NCI-H510A treated with DMSO at 0.1 percent for 48 hours (cell line): Measurements from ENCODE around the gene HUNK.
"Not testable (repeated sequence)": the region's sequence is repeated elsewhere in the genome, so short reads cannot be mapped to it uniquely, and the experiment has no call there.

Experiments used
- DNase-seq: peaks from one replicate; lab custom pipeline; 2025; lab: John Stamatoyannopoulos, UW

Gene HUNK

DNA sequence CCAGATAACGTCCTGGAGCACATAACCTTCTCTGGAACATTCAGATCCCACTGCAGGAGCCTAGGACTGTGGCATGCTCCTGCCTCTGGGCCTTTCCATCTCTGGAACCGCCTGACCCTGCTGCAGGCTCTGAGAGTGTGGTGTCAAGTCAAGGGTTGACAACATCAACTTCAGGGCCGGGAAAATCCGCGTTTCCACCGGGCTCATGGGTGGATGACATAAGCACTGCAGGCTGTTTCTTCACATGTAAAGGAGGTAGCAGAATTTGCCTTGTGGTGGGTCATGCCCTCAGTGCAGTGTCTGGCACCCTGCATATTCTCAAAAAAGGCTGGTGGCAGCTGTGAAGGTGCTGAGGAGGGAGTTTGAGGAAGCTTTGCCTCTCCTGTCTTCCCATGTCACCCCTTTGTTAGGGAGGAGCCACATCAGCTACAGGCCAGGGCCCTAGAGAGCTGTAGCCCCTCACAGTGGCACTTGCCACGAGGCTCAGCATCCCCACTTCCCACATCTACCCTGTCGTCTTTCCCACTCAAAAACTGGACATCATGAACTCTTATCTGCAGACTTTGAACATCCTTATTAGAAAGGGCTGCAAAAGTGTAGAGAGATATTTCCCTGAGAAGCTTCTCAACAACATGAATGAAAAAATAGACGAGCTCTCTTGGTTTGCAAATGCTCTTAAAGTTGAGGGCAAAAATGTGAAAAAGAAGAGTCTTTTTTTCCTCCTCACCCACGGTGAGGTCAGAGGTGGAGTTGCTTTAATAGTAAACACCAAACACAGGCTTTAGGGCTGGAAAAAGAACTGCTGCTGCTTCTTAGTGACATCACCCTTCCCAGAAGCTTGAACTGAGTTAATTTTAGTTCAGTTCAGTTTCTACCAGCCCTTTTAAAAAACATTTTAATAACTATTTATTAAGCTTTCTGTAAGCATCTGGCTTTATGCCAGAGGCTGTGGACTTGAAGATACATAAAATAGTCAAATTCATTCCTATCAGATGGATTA lies 121.3 kb downstream of the HUNK start:
- DNase-seq: no peak

DNA sequence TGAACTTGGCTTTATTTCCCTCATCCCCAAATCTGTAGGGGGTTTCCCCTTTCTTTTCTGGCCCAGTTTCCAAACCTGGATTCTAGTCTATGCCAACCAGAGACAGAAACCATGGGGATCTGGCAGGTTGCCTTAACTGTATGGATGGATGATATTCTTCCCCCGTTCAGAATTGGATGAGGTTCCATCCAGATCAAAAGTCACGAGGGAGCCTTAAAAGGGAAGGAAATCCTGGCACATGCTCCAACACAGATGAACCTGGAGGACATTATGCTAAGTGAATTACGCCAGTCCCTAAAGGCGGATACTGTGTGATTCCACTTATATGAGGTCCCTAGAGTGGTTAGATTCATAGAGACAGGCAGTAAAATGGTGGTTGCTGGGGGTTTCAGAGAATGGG lies 124.4 kb downstream of the HUNK start:
- DNase-seq: no peak

DNA sequence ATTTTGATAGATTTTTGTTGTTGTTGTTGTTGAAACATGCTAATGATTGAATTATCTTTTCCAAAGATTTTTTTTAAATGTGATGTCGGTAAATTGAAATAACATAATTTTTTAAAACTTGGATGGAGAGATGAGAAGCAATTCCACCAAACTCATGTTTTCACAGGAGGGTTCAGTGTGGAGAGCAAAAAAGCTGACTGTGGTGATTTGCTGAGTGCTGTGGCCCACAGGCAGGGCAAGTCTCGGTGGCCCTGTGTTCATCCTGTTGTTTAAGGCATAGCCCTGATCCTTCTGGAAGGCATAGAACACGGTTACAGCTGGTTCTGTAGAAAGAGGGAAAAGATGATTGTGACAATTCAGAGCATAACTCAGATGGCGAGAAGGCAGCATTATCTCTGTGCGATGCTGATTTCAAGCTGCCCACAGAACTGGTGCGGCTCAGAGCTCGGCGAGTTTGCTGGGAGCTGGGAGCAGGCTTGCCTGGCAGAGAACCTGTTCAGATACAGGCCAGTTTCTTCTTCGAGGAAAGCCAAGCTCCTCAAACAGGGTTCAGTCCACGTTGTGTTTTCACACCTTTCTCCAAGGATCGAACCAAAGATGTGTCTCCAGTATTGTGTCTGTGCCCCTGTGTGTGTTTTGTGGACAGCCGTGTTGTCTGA lies 127.1 kb downstream of the HUNK start:
- DNase-seq: no peak

GRCh38 chr21:32001390-32001789 lies 128.6 kb downstream of the HUNK start:
- no peak for DNase-seq

GRCh38 chr21:32003411-32003810 lies 130.6 kb downstream of the HUNK start:
- DNase-seq: no peak

DNA sequence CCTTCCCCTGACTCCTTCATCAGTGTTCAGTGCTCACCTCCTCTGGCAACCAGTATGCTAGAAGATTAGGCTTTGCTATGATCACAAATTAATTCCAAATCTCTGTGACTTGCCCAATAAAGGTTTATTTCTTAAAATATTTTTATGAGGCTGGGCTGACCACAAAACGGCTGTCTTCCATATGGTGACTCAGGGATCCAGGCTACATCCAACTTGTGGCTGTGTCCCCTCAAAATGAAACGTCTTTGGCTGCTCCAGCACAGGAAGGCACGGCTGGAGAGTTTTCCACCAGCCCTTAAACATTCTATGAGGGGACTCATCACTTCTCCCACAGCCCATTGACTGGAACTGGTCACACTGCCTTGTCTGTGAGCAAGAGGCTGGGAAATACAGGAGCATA lies 131.5 kb downstream of the HUNK start:
- DNase-seq: no peak

GRCh38 chr21:32007456-32007855 lies 134.6 kb downstream of the HUNK start:
- DNase-seq: no peak

- no peak for DNase-seq
Observed at GRCh38 chr21:32008714-32009113, 135.9 kb downstream of the HUNK start.

- no peak for DNase-seq
Observed at GRCh38 chr21:32009263-32009662, 136.4 kb downstream of the HUNK start.

DNA sequence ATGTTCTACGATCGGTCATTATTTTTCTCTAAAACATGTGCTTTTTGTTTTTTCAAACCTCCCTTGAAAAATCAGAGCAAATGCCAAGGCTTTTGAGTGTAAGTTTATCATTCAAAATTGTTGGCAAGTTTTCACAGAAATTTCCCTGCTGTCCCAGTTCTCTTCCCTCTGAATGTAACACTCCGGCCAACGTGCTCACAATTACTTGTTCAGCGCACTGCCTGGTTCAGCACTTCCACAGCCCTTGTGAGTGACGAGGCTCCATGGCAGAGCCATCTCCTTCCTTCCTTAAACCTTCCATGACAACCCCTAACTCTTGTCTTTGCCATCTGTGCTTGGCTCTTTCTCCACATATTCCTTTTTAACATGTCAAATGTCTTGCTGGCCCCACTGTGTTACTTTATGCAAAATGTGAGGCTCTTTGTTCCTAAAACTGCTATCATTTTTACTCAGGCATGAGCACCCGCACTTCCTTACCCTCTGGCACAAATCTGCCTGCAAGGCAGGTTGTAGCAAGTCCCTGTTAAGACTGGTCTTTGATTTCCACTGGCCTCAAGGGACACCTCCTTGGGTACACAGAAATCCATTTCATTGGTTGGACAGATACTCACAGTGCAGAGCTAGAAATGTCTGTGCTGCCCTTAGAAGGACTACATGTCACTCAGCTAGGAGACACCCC lies 142.8 kb downstream of the HUNK start:
- no peak for DNase-seq

DNA sequence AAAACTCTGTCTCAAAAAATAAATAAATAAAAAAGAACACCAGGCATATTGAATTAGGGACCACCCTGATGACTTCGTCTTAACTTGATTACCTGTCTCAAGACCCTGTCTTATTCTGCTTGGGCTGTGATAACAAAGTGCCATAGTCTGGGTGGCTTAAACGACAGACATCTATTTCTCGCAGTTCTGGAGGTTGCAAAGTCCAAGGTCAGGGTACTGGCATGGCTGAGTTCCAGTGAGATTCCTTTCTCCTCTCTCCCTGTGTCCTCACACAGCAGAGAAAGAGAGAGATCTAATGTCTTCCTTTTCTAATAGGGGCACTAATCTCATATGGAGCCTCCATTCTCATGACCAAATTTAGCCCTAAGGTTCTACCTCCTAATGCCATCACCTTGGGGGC lies 145.6 kb downstream of the HUNK start:
- DNase-seq: no peak

- no peak for DNase-seq
Observed at GRCh38 chr21:32020564-32020963, 147.7 kb downstream of the HUNK start.

- DNase-seq: no peak
Observed at GRCh38 chr21:32021319-32021994, 148.6 kb downstream of the HUNK start.

DNA sequence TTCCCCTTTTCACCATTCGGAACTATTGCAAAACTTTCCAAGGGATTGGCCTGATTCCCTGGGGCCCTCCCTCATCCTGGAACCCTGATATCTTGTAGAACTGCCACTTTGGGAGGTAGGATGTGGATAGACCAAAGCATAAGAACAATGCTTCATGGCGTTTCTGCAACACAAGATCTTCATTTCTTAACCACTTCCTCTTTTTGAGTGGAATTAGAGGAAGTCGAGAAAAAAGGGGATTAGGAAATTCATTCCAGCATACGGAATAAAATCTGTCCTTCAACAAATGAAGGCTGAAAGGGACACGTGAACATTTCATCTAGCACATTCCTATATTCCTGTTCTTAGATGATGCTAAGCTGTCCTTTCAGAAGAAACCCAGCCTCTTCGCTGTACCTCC lies 149.3 kb downstream of the HUNK start:
- DNase-seq: no peak

DNA sequence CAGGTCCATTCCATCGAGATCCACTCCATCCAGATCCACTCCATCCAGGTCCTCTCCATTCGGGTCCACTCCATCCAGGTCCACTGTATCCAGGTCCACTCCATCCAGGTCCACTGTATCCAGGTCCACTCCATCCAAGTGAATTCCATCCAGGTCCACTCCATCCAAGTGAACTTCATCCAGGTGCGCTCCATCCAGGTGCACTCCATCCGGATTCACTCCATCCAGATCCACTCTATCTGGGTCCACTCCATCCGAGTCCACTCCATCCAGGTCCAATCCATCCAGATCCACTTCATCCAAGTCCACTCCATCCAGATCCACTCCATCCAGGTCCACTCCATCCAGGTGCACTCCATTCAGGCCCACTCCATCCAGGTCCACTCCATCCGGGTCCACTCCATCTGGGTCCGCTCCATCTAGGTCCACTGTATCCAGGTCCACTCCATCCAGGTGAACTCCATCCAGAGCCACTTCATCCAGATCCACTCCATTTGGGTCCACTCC lies 157.4 kb downstream of the HUNK start:
- no peak for DNase-seq

DNA sequence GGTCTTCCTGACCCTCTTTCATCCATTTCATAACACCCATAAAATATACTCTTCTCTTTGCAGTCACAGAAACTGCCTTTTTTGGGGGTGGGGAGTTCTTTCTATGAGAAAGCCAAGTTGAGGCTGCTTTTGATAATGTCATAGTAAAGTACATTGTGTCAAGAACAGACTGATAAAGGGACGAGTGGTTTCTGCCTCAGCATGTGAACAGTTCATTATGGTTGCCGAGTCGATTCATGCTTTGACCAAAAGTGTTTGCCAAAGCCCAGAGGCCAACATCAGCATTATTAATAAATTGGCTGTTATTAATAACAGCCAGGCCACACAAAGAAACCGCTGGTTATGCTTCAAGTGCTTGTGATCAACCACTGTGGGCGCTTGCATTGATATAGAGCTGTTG lies 162.0 kb downstream of the HUNK start:
- no peak for DNase-seq

DNA sequence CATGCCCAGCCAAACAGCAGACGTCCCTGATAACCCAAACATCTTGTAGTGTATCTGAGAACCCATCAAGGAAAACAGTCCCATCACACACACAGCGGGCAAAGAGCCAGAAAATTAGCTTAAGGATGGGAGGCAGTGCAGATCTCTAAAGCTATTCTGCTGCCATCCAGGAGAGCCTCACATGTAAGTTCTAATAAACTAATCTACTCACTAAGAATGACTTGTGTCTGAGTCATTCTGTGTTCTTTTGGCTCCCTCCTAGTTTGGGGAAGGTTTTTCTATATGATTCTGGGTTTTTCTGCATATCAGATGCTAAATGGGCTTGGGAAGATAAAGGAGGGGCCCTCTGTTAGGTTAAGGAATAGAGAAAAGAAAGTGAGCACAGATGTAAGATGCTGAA lies 162.8 kb downstream of the HUNK start:
- no peak for DNase-seq

DNA sequence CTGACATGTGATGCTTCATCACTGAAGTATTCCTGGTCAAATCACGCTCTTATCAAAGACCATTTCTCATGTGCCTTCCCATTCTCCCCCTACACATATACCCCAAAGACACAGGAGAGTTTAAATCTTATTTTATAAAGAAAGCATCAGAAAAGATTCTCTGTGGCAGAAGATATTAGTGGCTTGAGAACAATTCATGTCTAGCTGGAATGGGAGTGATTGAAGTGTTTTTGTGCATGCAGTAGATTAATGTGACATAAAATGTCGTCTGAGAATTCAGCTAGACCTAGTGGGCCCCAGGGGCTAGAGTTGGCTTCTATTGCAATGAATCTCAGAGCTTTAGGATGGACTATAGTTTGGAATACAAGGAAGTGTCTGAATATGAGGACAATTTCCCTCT lies 163.9 kb downstream of the HUNK start:
- DNase-seq: no peak

- DNase-seq: not testable (repeated sequence)
Observed at GRCh38 chr21:32038751-32039150, 165.9 kb downstream of the HUNK start.

DNA sequence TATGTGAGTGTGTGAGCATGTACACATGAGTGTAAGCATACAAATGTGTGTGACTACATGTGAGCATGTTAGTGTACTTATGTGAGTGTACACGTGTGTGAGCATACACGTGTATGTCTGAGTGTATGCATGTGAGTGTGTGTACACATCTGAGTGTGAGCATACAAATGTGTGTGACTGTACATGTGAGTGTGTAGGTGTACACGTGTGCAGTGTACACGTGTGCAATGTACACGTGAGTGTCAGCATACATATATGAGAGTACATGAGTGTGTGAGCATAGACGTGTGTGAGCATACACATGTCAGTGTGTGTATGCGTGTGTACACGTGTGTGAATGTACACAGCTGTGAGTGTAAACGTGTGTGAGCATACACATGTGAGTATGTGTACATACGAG lies 170.6 kb downstream of the HUNK start:
- no peak for DNase-seq

DNA sequence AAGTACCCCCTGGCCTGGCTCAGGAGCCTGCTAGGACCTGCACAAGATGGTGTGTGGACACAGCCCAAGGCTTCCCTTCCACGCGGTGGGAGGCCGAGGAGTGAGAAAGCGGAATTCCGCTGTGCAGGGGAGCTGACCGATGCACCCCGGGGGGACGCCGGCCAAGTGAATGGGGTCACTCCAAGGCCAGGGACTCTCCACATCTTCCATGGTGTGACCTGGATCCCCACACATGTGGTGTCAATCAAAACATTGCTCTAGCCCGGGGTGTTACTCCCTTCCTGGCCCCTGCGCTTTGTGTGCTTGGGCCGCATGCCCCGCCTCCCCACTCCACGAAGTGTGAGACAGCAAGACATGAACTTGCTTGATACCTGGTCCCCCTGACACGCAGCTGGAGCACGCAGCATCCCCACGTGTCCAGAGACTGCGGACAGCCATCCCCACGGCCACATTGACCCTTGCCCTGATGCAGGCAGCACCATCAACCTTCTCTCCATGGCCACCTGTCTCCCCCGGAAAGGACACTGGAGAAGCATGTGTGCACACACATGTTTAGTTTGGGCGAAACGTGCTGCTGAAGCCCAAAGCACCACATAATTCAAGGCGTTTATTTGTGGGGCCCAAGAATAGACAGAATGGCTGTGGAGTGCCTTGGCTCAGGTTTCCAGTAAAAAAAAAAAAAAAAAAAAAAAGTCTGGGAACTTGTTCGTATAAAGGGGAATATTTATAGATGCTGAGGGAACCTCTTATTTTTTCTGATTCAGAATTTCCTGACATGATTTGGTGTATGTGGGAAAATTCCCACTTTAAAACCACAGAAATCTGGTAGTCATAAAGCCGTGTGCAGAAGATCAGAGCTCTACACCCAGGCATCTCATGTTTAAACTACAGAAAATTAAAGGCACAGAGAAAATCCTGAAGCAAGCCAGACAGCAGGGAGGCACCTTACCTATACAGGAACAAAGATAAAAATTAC lies 171.7 kb downstream of the HUNK start:
- DNase-seq: no peak
